ENCODE results near the gene TOGARAM1. TPM values are rescaled to one million over a fixed set of nuclear protein-coding genes. Genes with fewer than 3 reads are reported as not detected.
A peak's percentile ranks its signal among the peaks of the same experiment; 100 is the strongest.

The TOGARAM1 gene
- total RNA-seq, 6 experiments from 2014 or later: 7.5 to 13.7 (median 9.3) TPM

GRCh38 chr14:45083976-45084722, 122.2 kb downstream of the TOGARAM1 start, which contains the start of gene PRPF39:
TSS of gene PRPF39 (plus strand) at chr14:45084116. CDS start at chr14:45095240, 11,124 bp downstream.
- H3K36me3 Mint-ChIP-seq (ENCODE audit: low read depth): peaks cover 5% of the 10 kb centered on the region; the same call in 1 of the 2 replicates
- peaks cover 51% of the 10 kb centered on the region for H3K4me1 Mint-ChIP-seq (ENCODE audit: low read depth)
- TF ChIP-seq CTCF (IDR thresholded peaks at IDR 0.05): no peak
- DNase-seq: peak; percentile 87
- H3K27ac Mint-ChIP-seq: peak within 1 kb of the TSS; percentile 94
- H3K4me3 Mint-ChIP-seq: peak within 1 kb of the TSS; percentile 98
- H3K27me3 Mint-ChIP-seq (ENCODE audit: insufficient read depth): no peaks in the 10 kb centered on the region; the same call in 1 of the 2 replicates
- H3K9me3 Mint-ChIP-seq: no peaks in the 10 kb centered on the region

GRCh38 chr14:45084946-45085346, 123.0 kb downstream of the TOGARAM1 start:
- Mint-ChIP-seq H3K4me3 (peak overlapping the region; percentile 98), H3K27ac (peak overlapping the region; percentile 94), H3K9me3 (no peaks in the 10 kb centered on the region), H3K36me3 (ENCODE audit: low read depth) (peaks cover 5% of the 10 kb centered on the region; the same call in 1 of the 2 replicates), H3K27me3 (ENCODE audit: insufficient read depth) (no peaks in the 10 kb centered on the region; the same call in 1 of the 2 replicates), H3K4me1 (ENCODE audit: low read depth) (peaks cover 59% of the 10 kb centered on the region)
- TF ChIP-seq CTCF (IDR thresholded peaks at IDR 0.05): no peak
- peak; percentile 2 for DNase-seq

GRCh38 chr14:45089813-45090212, 127.8 kb downstream of the TOGARAM1 start:
- H3K36me3 Mint-ChIP-seq (ENCODE audit: low read depth): peaks cover 5% of the 10 kb centered on the region; the same call in 1 of the 2 replicates
- peak overlapping the region; percentile 46 for H3K27ac Mint-ChIP-seq
- no peak for TF ChIP-seq CTCF (IDR thresholded peaks at IDR 0.05)
- H3K27me3 Mint-ChIP-seq (ENCODE audit: insufficient read depth): no peaks in the 10 kb centered on the region
- H3K4me3 Mint-ChIP-seq: peak overlapping the region; percentile 24
- H3K4me1 Mint-ChIP-seq (ENCODE audit: low read depth): peaks cover 73% of the 10 kb centered on the region
- peak; percentile 48 for DNase-seq
- H3K9me3 Mint-ChIP-seq: no peaks in the 10 kb centered on the region

- peaks cover 59% of the 10 kb centered on the region for H3K4me1 Mint-ChIP-seq (ENCODE audit: low read depth)
- TF ChIP-seq CTCF (IDR thresholded peaks at IDR 0.05): no peak
- H3K9me3 Mint-ChIP-seq: no peaks in the 10 kb centered on the region
- peak overlapping the region; percentile 1; the same call in 1 of the 2 replicates for H3K27ac Mint-ChIP-seq
- no peak overlapping the region for H3K4me3 Mint-ChIP-seq
- H3K36me3 Mint-ChIP-seq (ENCODE audit: low read depth): peaks cover 15% of the 10 kb centered on the region
- H3K27me3 Mint-ChIP-seq (ENCODE audit: insufficient read depth): no peaks in the 10 kb centered on the region
- DNase-seq: no peak
Observed at GRCh38 chr14:45091710-45092109, 129.7 kb downstream of the TOGARAM1 start.

GRCh38 chr14:45094275-45094674, 132.3 kb downstream of the TOGARAM1 start:
- Mint-ChIP-seq H3K36me3 (ENCODE audit: low read depth) (peaks cover 31% of the 10 kb centered on the region), H3K9me3 (no peaks in the 10 kb centered on the region), H3K27me3 (ENCODE audit: insufficient read depth) (no peaks in the 10 kb centered on the region; the same call in 1 of the 2 replicates), H3K27ac (no peak overlapping the region), H3K4me3 (no peak overlapping the region), H3K4me1 (ENCODE audit: low read depth) (peaks cover 38% of the 10 kb centered on the region)
- no peak for DNase-seq
- no peak for TF ChIP-seq CTCF (IDR thresholded peaks at IDR 0.05)
